Activated naive CD4-positive, alpha-beta T cell treated with anti-CD3 and anti-CD28 coated beads, Interleukin-2, amount 10 ng/mL, durations not matched to agents 7 days and 5 days (primary cell): ENCODE results near the gene SMAD1.
"Not testable (repeated sequence)": the region's sequence is repeated elsewhere in the genome, so short reads cannot be mapped to it uniquely, and the experiment has no call there.

Source experiments
- CTCF ChIA-PET: fragments of 350-600 bp; sonication (Branson Sonifier 250); formaldehyde crosslinking; loops from one replicate; lab custom pipeline; 2021; ENCODE audit warnings: antibody characterized with exemption; lab: Charles Lee
- DNase-seq: peaks from one replicate; pipeline ENCODE4 v3.0.0-alpha.2; 2020
- H3K27ac Mint-ChIP-seq: one replicate; pipeline ENCODE4 v1.8.0; 2021; ENCODE audit warnings: mild to moderate bottlenecking, moderate library complexity, mixed read lengths
- H3K27me3 Mint-ChIP-seq: one replicate; pipeline ENCODE4 v1.8.0; 2021; ENCODE audit warnings: mild to moderate bottlenecking, mixed read lengths
- H3K36me3 Mint-ChIP-seq: one replicate; pipeline ENCODE4 v1.8.0; 2021; ENCODE audit warnings: mixed read lengths
- H3K4me1 Mint-ChIP-seq: one replicate; pipeline ENCODE4 v1.8.0; 2021; ENCODE audit warnings: mixed read lengths
- H3K4me3 Mint-ChIP-seq: one replicate; pipeline ENCODE4 v1.8.0; 2021; ENCODE audit warnings: mild to moderate bottlenecking, moderate library complexity, mixed read lengths
- H3K9me3 Mint-ChIP-seq: one replicate; pipeline ENCODE4 v1.8.0; 2021; ENCODE audit warnings: mixed read lengths

The SMAD1 gene

DNA sequence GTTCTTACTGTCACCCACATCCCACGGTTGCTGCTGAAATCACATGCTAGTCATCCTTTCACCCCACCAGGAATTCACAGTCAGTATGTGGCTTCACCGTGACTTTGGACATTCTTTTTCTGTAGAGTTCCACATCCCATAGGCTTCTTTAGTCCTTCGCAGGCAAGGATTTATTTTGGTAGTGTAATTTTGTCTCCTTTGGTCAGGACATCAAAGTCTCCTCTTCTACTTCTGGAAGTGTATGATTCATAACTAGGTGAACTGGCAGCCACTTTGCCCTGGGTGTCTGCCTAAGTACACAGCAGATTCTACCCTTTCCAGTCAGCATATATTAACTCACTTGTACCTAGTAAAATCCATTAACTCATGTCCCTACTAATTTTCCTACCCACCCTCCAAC is 99.3 kb downstream of the SMAD1 start:
- Mint-ChIP-seq H3K4me1 (no peaks in the 10 kb centered on the region), H3K36me3 (no peaks in the 10 kb centered on the region), H3K4me3 (no peak overlapping the region), H3K9me3 (peaks cover 2% of the 10 kb centered on the region), H3K27ac (no peak overlapping the region), H3K27me3 (no peaks in the 10 kb centered on the region)
- CTCF ChIA-PET = no interaction called here
- DNase-seq = no peak

DNA sequence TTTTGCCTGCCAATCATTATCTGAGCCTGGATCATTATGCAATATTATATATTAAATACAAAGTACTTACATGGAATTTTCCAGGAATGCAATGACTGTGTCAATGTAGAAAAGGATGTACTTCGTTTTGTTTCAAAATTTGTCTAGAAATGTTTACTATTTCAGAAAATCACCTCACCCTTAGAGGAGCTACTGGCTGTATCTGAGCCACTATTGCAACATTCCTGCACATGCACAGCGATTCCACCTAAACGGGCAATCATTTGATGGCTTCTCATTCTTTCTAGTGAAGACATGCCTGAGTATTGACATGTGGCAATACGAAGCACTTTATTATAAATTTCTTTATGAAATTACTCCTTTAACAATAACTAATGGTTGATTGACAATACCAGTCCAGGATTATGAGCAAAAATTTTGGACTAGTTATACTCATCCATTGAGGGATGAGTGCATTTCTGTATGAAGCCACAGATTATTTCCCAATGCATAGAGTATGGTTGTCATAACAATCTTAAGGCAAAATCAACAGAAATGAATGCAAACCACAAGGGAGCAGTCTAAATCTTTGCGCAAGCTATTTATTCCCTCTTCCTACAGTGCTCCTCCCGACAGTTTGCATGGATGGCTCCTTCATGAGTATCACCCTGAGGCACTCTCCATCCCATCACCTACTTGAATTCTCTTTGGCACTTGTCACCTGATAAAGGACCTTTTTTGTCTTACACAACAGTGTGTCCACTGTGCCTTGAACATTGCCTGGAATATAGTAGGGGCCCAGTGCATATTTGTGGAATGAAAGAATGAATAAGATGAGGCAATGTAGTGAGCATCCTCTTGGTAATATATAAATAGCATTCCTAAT is 101.8 kb downstream of the SMAD1 start:
- CTCF ChIA-PET = no interaction called here
- H3K36me3 Mint-ChIP-seq = no peaks in the 10 kb centered on the region
- H3K9me3 Mint-ChIP-seq = peaks cover 2% of the 10 kb centered on the region
- no peak for DNase-seq
- no peak overlapping the region for H3K4me3 Mint-ChIP-seq
- H3K27me3 Mint-ChIP-seq = peaks cover 9% of the 10 kb centered on the region
- H3K27ac Mint-ChIP-seq = no peak overlapping the region
- H3K4me1 Mint-ChIP-seq = no peaks in the 10 kb centered on the region

DNA sequence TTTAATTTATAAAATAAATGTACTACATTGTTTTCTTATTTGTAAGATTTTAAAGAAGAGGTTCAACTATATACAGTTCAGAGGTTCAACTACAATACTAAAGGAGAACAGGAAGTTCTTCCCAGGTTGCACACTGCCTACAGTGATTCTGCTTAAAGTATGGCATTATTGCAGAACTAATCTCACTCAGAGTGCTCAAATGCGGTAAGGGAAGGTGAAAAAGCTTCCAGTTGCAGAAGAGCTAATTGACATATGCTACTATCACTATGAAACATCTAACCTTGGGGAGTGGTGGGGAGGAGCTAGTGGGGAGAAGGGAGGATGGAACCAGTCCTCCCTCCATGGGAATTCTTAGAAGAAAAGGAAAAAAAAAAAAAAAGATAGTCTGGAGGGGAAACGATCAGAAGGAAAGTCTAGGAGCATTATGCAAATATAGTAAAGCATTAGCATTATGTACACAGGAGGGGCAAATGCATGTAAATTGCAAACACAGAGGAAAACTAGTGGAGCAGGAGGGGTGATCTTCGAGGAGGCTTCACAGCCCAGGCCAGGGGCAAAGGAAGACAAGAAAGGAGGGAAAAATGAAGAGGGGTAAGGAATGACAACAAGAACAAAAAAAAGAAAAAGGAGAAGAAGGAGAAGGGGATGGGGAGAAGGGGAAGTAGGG is 105.6 kb downstream of the SMAD1 start:
- H3K27me3 Mint-ChIP-seq = peaks cover 15% of the 10 kb centered on the region

DNA sequence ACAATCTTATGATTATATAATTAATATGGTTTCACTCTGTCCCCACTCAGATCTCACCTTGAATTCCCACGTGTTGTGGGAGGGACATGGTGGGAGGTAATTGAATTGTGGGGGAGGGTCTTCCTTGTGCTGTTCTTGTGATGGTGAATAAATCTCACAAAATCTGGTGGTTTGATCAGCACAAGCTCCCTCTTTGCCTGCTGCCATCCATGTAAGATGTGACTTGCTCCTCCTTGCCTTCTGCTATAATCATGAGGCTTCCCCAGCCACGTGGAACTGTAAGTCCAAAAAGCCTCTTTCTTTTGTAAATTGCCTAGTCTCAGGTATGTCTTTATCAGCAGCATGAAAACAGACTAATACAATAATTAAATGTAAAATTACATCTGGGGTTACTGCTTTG is 107.7 kb downstream of the SMAD1 start:
- DNase-seq, H3K27ac Mint-ChIP-seq, H3K36me3 Mint-ChIP-seq, H3K9me3 Mint-ChIP-seq, H3K4me3 Mint-ChIP-seq, H3K4me1 Mint-ChIP-seq, CTCF ChIA-PET: not testable (repeated sequence)
- peaks cover 15% of the 10 kb centered on the region for H3K27me3 Mint-ChIP-seq

More for the DNA sequence above, 105.6 kb downstream of the SMAD1 start:
- Mint-ChIP-seq H3K4me1 (no peaks in the 10 kb centered on the region), H3K4me3 (no peak overlapping the region), H3K36me3 (no peaks in the 10 kb centered on the region), H3K9me3 (no peaks in the 10 kb centered on the region), H3K27ac (no peak overlapping the region)
- DNase-seq = no peak
- CTCF ChIA-PET = no interaction called here

DNA sequence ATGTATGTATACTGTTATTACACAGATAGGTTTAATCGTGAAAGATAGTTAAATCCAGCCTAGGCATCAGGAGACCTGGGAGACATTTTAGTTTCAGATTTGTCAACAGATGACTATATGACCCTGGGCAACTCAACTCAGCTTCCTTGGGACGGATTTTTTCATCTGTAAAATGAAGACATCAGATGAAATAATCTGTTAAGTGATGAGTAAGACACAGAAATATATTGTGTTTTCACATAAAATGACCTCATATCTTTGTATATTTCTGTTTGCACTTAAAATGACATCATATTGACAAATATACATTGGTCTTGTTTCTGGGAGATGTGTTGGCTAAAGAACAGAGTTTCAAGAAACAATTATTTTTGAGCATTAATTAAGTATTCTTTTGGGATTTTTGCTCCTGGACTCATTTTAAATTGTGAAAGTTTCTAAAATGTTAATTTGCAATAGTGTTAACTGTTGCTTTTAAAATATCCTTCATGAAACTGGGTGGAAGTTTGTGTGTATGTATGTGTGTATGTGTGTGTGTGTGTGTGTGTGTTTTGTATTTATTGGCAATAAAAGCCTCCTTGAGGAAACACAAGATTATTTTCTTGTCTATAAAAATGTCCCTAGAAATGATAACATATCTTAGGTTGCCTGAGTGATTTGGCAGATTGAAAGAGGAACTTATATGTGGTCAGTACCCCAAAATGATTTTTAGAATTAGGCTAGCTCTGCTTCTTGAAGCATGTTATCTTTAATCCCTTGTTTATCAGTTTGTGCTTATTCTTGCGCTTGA is 108.5 kb downstream of the SMAD1 start:
- Mint-ChIP-seq H3K36me3 (no peaks in the 10 kb centered on the region), H3K27ac (no peak overlapping the region), H3K27me3 (peaks cover 15% of the 10 kb centered on the region), H3K4me3 (no peak overlapping the region), H3K9me3 (no peaks in the 10 kb centered on the region), H3K4me1 (no peaks in the 10 kb centered on the region)
- CTCF ChIA-PET = no interaction called here
- no peak for DNase-seq

DNA sequence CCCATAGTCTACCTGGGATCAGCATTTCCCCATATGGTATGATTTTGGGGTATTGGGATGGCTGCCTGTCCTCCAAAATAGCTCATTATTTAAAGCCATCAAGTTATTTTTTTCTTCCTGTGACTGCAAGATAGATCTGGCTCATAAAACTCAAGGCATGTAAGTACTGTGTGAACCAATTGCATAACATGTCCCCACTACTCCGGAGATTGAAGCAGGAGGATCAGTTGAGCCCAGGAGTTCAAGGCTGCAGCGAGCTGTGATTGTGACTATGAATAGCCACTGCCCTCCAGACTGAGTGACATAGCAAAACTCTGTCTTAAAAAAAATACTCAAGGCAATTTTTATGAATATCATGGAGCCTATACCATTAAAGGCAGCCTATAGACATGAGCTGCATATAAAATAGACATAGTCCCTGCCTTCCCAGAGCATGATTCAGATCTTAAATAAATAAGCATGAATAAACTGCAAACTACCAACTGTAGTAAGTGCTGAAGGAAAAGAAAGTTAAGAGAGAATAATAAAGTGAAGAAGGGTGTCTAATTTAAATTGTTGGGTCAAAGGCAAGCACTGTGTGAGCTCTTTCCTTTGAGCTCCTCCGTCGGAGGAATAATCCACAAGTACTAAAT is 120.6 kb downstream of the SMAD1 start:
- no peak overlapping the region for H3K27ac Mint-ChIP-seq
- no peaks in the 10 kb centered on the region for H3K36me3 Mint-ChIP-seq
- no peak overlapping the region for H3K4me3 Mint-ChIP-seq
- peaks cover 4% of the 10 kb centered on the region for H3K27me3 Mint-ChIP-seq
- CTCF ChIA-PET = interaction anchor here (1.1 to 1.3 kb wide), 2 partner anchors 15 to 386 kb away, joined by 3 read pairs; no protein-coding TSS in a partner anchor
- H3K9me3 Mint-ChIP-seq = peaks cover 2% of the 10 kb centered on the region
- DNase-seq = no peak
- H3K4me1 Mint-ChIP-seq = no peaks in the 10 kb centered on the region

DNA sequence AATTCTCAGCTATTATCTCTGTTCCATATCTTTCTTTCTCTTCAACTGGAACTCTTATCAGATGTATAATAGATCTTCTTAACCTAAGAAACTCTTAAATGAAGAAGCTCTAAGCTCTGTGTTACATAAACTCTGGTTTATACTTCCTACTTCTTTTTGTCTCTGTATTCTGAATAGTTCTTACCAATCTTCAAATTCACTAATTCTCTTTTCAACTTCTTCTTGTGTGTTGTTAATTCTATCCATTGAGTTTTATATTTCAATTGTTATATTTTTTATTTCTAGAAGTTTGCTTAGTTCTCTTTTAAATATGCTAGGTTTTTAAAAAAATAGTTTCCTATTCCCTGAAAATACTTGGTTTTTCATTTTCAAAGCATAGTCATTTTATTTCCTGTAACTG is 124.3 kb downstream of the SMAD1 start:
- peaks cover 4% of the 10 kb centered on the region for H3K4me1 Mint-ChIP-seq
- no peak overlapping the region for H3K27ac Mint-ChIP-seq
- peaks cover 6% of the 10 kb centered on the region for H3K27me3 Mint-ChIP-seq
- no peak overlapping the region for H3K4me3 Mint-ChIP-seq
- CTCF ChIA-PET = interaction anchor here (2.3 kb wide), 1 partner anchor 10 kb away, joined by 7 read pairs; no protein-coding TSS in a partner anchor
- no peak for DNase-seq
- H3K9me3 Mint-ChIP-seq = peaks cover 2% of the 10 kb centered on the region
- no peaks in the 10 kb centered on the region for H3K36me3 Mint-ChIP-seq
